Measurements from ENCODE around the gene CEMIP. TPM values are rescaled to one million over a fixed set of nuclear protein-coding genes. Genes with fewer than 3 reads are reported as not detected.

CEMIP gene
- total and polyA plus RNA-seq, 12 donors, result 0.08 to 2.2 (median 0.35) TPM

- no peaks in the 10 kb centered on the region for H3K36me3 ChIP-seq (replicated peaks in 1 of 2)
- no peak for TF ChIP-seq POLR2A (IDR thresholded peaks at IDR 0.05)
- TF ChIP-seq CTCF (IDR thresholded peaks at IDR 0.05), result no peak
- no peak overlapping the region for H3K4me3 ChIP-seq
- no peaks in the 10 kb centered on the region for H3K27me3 ChIP-seq
- H3K27ac ChIP-seq, result no peak overlapping the region
- intact Hi-C loops (cut with DNase I), result no loop called here
- H3K4me1 ChIP-seq (replicated peaks in 1 of 2), result no peaks in the 10 kb centered on the region
- no peaks in the 10 kb centered on the region for H3K9me3 ChIP-seq (replicated peaks in 1 of 3)
- 63 to 75% (median 69%) methylated on average over 3 of the region's 3 CpGs for WGBS, 4 donors
- DNase-seq, result no peak
Observed at GRCh38 chr15:80816049-80816653, 37.0 kb downstream of the CEMIP start.

- Histone ChIP-seq H3K36me3 (replicated peaks in 1 of 2) (no peaks in the 10 kb centered on the region), H3K4me3 (no peak overlapping the region), H3K27me3 (no peaks in the 10 kb centered on the region), H3K27ac (no peak overlapping the region), H3K9me3 (replicated peaks in 1 of 3) (no peaks in the 10 kb centered on the region), H3K4me1 (replicated peaks in 1 of 2) (no peaks in the 10 kb centered on the region)
- DNase-seq, result no peak
- intact Hi-C loops (cut with DNase I), result no loop called here
- TF ChIP-seq POLR2A (IDR thresholded peaks at IDR 0.05) (no peak), CTCF (IDR thresholded peaks at IDR 0.05) (no peak)
- 55 to 79% (median 64%) methylated on average over 4 of the region's 4 CpGs for WGBS, 4 donors
Observed at GRCh38 chr15:80816936-80817335, 37.8 kb downstream of the CEMIP start.

- no peaks in the 10 kb centered on the region for H3K4me1 ChIP-seq (replicated peaks in 1 of 2)
- H3K4me3 ChIP-seq, result no peak overlapping the region
- no peak overlapping the region for H3K27ac ChIP-seq
- no peak for DNase-seq
- 81 to 93% (median 83%) methylated on average over 3 of the region's 3 CpGs for WGBS, 4 donors
- TF ChIP-seq POLR2A (IDR thresholded peaks at IDR 0.05), result no peak
- no peak for TF ChIP-seq CTCF (IDR thresholded peaks at IDR 0.05)
- intact Hi-C loops (cut with DNase I), result no loop called here
- no peaks in the 10 kb centered on the region for H3K9me3 ChIP-seq (replicated peaks in 1 of 3)
- H3K27me3 ChIP-seq, result no peaks in the 10 kb centered on the region
- H3K36me3 ChIP-seq (replicated peaks in 1 of 2), result no peaks in the 10 kb centered on the region
Observed at GRCh38 chr15:80817901-80818300, 38.7 kb downstream of the CEMIP start.

GRCh38 chr15:80819001-80819400 lies 39.8 kb downstream of the CEMIP start:
- intact Hi-C loops (cut with DNase I), result no loop called here
- Histone ChIP-seq H3K4me3 (no peak overlapping the region), H3K27ac (no peak overlapping the region), H3K9me3 (replicated peaks in 1 of 3) (no peaks in the 10 kb centered on the region), H3K36me3 (replicated peaks in 1 of 2) (no peaks in the 10 kb centered on the region), H3K4me1 (replicated peaks in 1 of 2) (no peaks in the 10 kb centered on the region), H3K27me3 (no peaks in the 10 kb centered on the region)
- TF ChIP-seq POLR2A (IDR thresholded peaks at IDR 0.05) (no peak), CTCF (IDR thresholded peaks at IDR 0.05) (no peak)
- DNase-seq, result no peak

Measured in adrenal gland (tissue), 12 donors.